NCI-H1417 (cell line): Measurements from ENCODE around the gene OR8K3.
A peak's percentile ranks its signal among the peaks of the same experiment; 100 is the strongest.

Experiments used
- DNase-seq, 3 experiments: peaks; one replicate each; lab custom pipeline; 2025; lab: John Stamatoyannopoulos, UW

Gene OR8K3

DNA sequence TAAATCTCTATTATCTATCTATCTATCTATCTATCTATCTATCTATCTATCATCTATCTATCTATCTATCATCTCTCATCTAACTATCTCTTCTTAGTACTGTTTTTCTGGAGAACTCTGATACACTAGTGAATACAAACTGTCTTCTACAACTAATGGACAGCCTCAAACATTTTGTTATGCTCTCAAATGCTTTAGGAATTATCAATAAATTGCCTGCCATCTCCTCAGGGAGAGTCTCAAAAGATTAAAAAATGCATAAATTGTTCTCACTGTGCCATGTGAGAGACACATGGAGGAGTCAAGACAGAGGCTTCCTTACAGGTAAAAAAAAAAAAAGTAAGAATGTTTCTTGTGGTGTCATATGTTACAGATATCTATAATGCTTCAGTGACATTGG, at the start of gene OR8K3:
TSS of gene OR8K3 (plus strand) at position 301 of the 400 bp plus-strand sequence. CDS start 3,163 bp downstream, outside the sequence.
- DNase-seq = no peak

DNA sequence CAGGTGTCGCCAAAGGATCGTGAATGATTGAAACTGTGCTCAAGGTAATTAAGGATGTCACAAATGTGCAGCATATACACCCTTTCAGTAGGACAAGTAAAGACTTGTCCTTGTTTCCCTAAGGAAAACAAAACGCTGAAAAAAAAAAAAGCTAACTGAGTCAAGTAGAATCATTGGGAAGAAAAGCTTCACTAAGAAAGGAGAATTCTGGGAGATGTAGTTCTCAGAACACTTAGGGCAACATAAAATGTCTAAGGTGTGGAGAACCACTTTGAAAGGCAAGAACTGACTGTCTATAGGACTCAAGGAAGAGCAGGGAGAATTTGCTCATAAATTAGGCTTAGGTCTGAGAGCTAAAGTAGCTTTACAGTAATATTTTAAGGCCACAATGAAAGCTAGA, 43.9 kb upstream of the OR8K3 start:
- peak in 1 of 3 experiments; percentile 18 for DNase-seq

DNA sequence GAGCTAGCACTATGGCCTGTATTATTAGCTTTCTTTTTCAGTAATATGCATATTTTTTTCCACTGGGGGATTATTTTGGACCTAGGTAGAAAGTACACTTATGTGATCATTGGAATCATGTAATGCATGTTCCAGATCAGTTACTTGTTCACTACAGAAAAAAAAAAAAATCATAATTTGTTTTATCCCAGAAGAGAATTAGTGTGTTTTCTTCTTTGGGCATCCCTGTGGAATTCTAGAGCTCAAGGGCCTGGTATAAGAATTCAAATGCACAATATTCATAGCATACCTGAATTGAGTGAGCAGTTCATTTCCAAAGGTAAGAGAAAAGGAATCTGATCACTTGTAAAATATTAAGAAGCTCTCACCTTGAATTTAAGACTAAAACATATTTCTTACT, 41.1 kb upstream of the OR8K3 start, which contains the start of gene OR5T1:
TSS of gene OR5T1 (plus strand) at position 301 of the 400 bp plus-strand sequence. CDS start 1,485 bp downstream, outside the sequence.
- DNase-seq = no peak

DNA sequence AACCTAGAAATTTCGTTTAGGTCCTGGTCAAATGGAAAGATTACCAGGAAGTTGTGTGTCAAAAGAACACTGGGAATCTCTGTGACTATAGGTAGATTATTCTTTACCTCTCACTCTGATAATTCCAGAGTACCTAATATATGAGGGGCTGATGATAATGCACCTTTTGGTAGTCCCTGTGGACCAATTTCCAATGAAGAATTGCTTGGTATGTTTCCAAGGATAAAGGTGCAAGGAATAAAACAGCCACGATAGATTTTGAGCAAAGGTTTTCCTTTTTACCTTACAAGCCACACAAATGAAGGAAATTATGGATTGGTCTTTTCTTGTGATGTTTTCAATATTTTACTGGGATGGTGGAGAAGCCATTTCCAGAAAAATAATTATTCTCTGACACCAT, 22.8 kb upstream of the OR8K3 start, which contains the start of gene OR8H1:
TSS of gene OR8H1 (minus strand) at position 101 of the 400 bp plus-strand sequence. CDS start 1,192 bp downstream, outside the sequence.
- no peak for DNase-seq

DNA sequence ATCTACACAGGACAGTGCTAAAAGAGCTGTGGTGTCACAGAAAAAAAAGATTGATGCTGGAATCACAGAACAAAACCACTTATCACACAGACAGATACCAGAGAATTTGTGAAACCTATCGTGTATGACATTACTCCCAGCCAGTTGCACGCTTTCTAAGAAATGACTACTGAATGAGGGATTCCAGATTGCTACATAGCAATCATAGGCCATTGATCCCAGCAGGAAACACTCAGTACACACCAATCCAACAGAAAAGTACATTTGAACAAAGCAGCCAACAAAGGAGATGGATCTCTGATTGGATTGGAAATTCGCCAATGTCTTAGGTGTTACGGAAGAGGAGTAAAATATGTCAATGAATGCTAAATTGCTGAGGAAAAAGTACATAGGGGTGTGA, 18.0 kb upstream of the OR8K3 start:
- DNase-seq = no peak

DNA sequence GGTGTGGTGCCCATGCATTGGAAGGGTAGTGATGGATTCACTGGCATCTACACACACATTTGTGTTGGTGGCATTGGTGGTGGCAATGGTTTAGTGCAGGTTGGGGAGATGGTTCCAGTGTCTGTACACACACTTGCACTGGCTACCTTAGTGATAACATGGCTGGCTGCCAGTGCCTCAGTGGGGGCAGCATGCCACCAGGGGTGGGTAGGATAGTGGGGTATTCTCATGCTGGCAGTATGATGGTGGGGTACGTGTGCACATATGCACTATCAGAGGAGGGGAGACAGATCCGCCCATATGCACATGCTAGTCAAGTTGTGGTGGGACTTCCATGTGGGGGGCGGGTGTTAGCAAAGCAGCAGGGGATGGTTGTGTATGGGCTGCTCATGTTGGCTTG, 7.1 kb upstream of the OR8K3 start:
- DNase-seq = no peak

DNA sequence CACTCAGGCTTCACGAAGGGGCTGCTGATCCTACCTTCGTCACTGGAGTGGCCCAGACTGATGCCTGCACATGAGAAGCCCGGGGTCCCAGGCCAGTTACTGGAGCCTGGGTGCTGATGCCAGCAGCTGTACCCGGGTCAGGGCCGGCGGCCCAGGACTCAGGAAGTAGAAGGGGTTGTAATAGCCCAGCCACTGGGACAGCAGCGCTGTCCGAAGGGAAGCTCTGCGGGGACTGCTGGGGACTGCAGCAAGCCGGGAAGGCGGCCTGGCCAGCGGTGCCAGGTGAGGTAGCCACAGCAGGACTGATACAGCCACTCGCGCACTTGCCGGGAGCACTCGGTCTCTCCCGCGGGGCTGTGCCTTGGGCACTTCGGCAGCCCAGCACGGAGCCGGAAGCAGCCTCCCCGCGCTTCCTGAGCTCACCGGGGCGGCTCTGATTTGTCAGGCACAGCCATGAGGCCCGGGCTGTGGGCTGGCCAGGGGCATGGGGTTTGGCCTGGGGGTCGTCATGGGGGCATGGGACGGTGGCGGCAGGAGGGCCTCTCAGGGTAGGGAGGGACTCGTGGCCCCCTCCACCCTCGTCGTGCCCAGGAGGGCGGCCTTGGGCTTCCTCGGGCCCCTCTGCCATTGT, 17.0 kb downstream of the OR8K3 start:
- DNase-seq = no peak

DNA sequence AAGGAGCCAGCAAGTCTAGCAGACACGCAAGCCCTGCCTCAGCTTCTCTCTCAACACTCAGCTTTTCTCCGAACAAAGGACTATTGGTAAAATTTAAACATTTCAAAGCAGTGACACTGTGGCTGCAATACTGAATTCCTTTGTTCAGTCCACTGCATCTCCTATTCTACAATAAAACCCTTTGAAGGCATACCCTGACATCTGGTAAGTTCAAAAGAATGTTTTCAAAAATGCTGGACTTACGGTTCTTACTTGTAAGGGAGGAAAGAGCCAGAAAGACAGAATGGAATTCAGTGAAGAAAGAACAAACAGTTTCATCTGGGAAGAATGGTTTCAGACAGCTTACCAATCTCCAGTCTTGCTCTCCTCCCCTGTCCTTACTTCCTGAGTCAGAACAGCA, 18.2 kb downstream of the OR8K3 start:
- DNase-seq = no peak

DNA sequence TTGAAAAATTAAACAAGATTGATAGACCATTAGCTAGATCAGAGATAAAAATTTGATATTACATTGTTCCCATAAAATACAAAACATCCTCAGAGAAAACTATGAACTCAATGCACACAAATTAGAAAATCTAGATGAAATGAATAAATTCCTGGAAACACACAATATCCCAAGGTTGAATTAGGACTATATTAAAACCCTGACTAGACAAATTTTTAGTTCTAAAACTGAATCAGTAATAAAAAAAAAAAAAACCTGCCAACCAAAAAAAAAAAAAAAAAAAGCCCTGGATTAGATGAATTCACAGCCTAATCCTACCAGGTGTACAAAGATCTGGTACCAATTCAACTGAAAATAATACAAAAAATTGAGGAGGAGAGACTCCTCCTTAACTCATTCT, 25.3 kb downstream of the OR8K3 start:
- no peak for DNase-seq

DNA sequence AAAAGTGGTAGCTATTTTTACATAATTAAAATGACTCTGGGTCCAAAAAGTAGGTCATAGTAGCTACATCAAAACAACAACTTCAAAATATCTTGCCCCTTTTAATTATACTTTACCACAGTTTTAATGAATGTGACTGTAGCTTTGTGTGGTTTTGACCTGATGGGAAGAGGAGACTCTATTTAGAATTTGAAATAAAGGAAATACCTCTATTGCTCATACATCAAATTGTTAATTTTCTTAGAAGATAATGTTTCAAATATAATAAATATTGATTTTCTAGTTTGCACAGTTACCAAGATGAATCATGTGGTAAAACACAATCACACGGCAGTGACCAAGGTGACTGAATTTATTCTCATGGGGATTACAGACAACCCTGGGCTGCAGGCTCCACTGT, 30.8 kb downstream of the OR8K3 start, which contains the start of gene OR8K1:
TSS of gene OR8K1 (plus strand) at position 301 of the 400 bp plus-strand sequence. CDS start at position 301, 0 bp downstream.
- DNase-seq = no peak

DNA sequence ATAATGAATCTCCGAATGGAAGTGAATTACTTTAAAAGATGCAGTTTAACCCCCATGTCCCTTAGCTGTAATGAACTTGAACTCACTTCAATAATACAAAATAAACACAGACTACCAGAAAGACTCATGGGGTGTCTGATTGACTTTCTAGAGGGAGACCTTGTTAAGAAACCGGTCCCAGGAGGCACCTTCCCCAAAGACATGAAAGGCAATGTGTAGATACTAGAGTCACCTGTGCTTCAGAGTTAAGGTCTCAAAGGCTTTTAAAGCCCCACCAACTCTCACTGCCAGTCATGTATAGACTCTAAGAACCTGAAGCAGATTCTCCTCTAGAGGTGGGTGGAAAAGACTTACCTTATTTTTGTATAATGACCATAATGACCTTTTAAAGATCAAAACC, 39.0 kb downstream of the OR8K3 start, which contains the start of gene OR8J1:
TSS of gene OR8J1 (plus strand) at position 301 of the 400 bp plus-strand sequence. CDS start 5,956 bp downstream, outside the sequence.
- DNase-seq = no peak
